Suprapubic skin (tissue), 3 donors: Measurements from ENCODE around the gene ANP32B.

Source experiments
- CTCF ChIP-seq, 2 donors: fragments of 200-600 bp in 1 of 2; fragments of 450-650 bp in 1 of 2; sonication (generic) in 1 of 2; IDR thresholded peaks; one replicate each; pipeline ENCODE4 v1.5.1; 2016 to 2019; ENCODE audit warnings: antibody characterized with exemption in 2 of 2, mild to moderate bottlenecking in 1 of 2, moderate library complexity in 1 of 2
- POLR2A ChIP-seq, 2 donors: fragments of 450-650 bp; IDR thresholded peaks; one replicate each; pipeline ENCODE4 v1.6.1; 2017; ENCODE audit warnings: antibody characterized with exemption in 2 of 2, mild to moderate bottlenecking in 2 of 2, moderate library complexity in 2 of 2

GRCh38 chr9:98043915-98044314 lies 60.8 kb downstream of the ANP32B start:
- no peak for TF ChIP-seq POLR2A (IDR thresholded peaks at IDR 0.05)
- no peak for TF ChIP-seq CTCF (IDR thresholded peaks at IDR 0.05)
